ENCODE results near the gene EN2. TPM values are rescaled to one million over a fixed set of nuclear protein-coding genes. Genes with fewer than 3 reads are reported as not detected.

The EN2 gene
- total and polyA plus RNA-seq, 10 donors = 0.03 to 0.04 TPM; not detected in 8

GRCh38 chr7:155483245-155483644 is 25.3 kb downstream of the EN2 start:
- no peaks in the 10 kb centered on the region for H3K9me3 ChIP-seq
- no peaks in the 10 kb centered on the region for H3K36me3 ChIP-seq
- no peak overlapping the region for H3K4me3 ChIP-seq
- H3K27me3 ChIP-seq (replicated peaks in 1 of 7) = peaks cover 0 to 100% (median 6%) of the 10 kb centered on the region in 7 donors
- no peak overlapping the region for H3K27ac ChIP-seq
- DNase-seq = no peak
- intact Hi-C loops (cut with DNase I; ENCODE audit: low total_unique reads) = no loop called here
- peaks cover 0 to 6% (median 0%) of the 10 kb centered on the region in 6 donors for H3K4me1 ChIP-seq
- no peak for TF ChIP-seq POLR2AphosphoS5 (IDR thresholded peaks at IDR 0.05)
- no peak for TF ChIP-seq POLR2A (IDR thresholded peaks at IDR 0.05)
- TF ChIP-seq CTCF (IDR thresholded peaks at IDR 0.05 in 8 of 11, conservative IDR thresholded peaks at IDR 0.05 in 3 of 11) = no peak
- 28 to 30% (median 29%) methylated on average over 13 of the region's 13 CpGs for WGBS, 5 donors

DNA sequence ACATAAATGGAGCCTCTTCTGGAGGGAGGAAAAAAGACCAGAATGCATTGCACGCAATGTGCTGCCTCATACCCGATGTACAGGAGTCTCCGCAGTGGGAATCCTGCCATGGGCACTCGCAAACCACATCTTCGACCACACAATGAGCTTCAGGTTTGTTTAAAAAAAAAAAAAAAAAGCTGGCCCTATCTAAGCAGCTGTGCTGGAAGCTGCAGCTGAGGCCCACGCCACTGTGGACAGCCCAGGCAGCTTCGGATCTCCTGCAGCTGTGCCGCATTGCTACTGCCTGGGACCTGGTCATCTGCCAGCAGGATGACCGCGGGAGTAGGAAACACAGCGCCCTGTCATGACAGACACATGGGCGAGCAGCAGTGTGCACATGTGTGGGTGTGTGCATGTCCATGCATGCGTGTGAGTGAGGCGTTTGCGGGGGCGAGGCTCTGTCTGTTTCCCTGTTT is 26.0 kb downstream of the EN2 start:
- no peak for TF ChIP-seq POLR2AphosphoS5 (IDR thresholded peaks at IDR 0.05)
- TF ChIP-seq POLR2A (IDR thresholded peaks at IDR 0.05) = no peak
- no peak for TF ChIP-seq CTCF (IDR thresholded peaks at IDR 0.05 in 8 of 11, conservative IDR thresholded peaks at IDR 0.05 in 3 of 11)
- intact Hi-C loops (cut with DNase I; ENCODE audit: low total_unique reads) = no loop called here

DNA sequence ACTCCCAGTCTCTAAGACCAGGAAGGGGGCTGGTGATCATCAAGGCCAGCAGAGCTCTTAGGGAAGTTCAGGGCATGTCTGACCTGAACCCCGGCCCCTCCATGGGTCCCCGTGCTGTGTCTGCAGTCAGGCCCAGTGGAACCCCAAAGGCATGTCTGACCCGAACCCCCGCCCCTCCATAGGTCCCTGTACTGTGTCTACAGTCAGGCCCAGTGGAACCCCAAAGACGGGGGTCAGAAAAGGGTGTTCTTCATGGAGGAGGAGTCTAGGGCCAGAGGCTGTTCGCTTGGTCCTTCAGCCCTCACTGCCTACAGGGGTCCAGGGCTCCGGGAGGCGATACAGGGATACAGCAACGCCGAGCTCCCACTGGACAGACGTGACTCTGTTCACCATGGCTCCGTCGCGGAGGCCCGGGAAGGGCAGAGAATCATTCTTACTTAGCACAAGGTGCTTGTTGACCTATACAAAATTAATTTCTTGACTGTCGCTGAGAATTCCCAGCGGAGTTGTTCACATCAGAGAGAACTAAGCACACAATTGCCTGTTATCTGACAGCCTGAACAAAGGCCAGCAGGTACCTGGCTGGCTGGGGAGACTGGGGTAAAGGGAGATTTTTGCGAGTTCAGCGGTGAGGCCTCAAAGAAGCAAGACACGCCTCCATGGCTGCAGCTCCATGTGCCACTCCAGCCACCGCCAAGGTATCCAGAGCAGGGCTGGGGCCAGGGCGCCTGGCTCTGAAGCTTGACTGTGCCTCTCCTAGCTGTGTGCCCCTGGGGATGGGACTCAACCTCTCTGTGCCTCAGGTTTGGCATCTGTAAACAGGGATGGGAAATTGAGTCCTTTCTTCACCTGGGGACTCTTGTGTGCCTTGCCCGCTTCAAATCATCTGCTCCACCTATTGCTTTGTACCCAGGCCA is 26.8 kb downstream of the EN2 start:
- DNase-seq = no peak
- WGBS, 5 donors = 83 to 91% (median 89%) methylated on average over 20 to 23 of the region's 23 CpGs

More for the DNA sequence above, 26.0 kb downstream of the EN2 start:
- H3K4me1 ChIP-seq = peaks cover 0 to 6% (median 0%) of the 10 kb centered on the region in 6 donors
- H3K36me3 ChIP-seq = no peaks in the 10 kb centered on the region
- no peak for DNase-seq
- WGBS, 5 donors = 72 to 84% (median 77%) methylated on average over 16 of the region's 16 CpGs
- peaks cover 0 to 100% (median 6%) of the 10 kb centered on the region in 7 donors for H3K27me3 ChIP-seq (replicated peaks in 1 of 7)
- no peak overlapping the region for H3K4me3 ChIP-seq
- no peak overlapping the region for H3K27ac ChIP-seq
- no peaks in the 10 kb centered on the region for H3K9me3 ChIP-seq

More for the DNA sequence above, 26.8 kb downstream of the EN2 start:
- no peaks in the 10 kb centered on the region for H3K36me3 ChIP-seq
- intact Hi-C loops (cut with DNase I; ENCODE audit: low total_unique reads) = no loop called here
- no peak for TF ChIP-seq POLR2A (IDR thresholded peaks at IDR 0.05)
- no peak for TF ChIP-seq POLR2AphosphoS5 (IDR thresholded peaks at IDR 0.05)
- TF ChIP-seq CTCF (IDR thresholded peaks at IDR 0.05 in 8 of 11, conservative IDR thresholded peaks at IDR 0.05 in 3 of 11) = no peak
- H3K27ac ChIP-seq = no peak overlapping the region
- H3K9me3 ChIP-seq = no peaks in the 10 kb centered on the region
- H3K4me3 ChIP-seq = no peak overlapping the region
- H3K4me1 ChIP-seq = peaks cover 0 to 6% (median 0%) of the 10 kb centered on the region in 6 donors
- peaks cover 0 to 100% (median 6%) of the 10 kb centered on the region in 7 donors for H3K27me3 ChIP-seq (replicated peaks in 1 of 7)

All from spleen (tissue), 11 donors.